K562 (cell line): Measurements from ENCODE around the gene SRRT. TPM values are rescaled to one million over a fixed set of nuclear protein-coding genes. Genes with fewer than 3 reads are reported as not detected.

Experiments
- ATAC-seq: fragments of 200-7000 bp; cut with Tn5 transposase; 3 replicates; pipeline ENCODE4 v1.9.1; 2020; ENCODE audit warnings: moderate library complexity
- Bru-seq: library from RNA; stranded (reverse); fragments of 400-500 nt; gene quantifications from one replicate; lab custom pipeline; 2021; lab: Mats Ljungman, UMichigan
- BruChase-seq, 2 experiments: library from RNA; stranded (reverse); fragments of 400-500 nt; gene quantifications; one replicate each; lab custom pipeline; 2021; lab: Mats Ljungman, UMichigan
- BruUV-seq: library from RNA; stranded (reverse); fragments of 400-500 nt; replicated peaks from 2 replicates; lab custom pipeline; 2021; lab: Mats Ljungman, UMichigan
- CTCF ChIA-PET: fragments of 300-600 bp; formaldehyde crosslinking; extraction: SDS; loops from one replicate; lab custom pipeline; 2021; ENCODE audit warnings: low intra/inter-chr PET ratio; lab: Yijun Ruan, JAX
- POLR2A ChIA-PET: fragments of 300-600, 350-650 bp; sonication (Branson Sonifier 250); formaldehyde crosslinking; extraction: SDS; loops from one replicate; lab custom pipeline; 2021; ENCODE audit warnings: antibody characterized with exemption, inconsistent platforms; lab: Yijun Ruan, JAX
- DNase-seq, 4 experiments: peaks; one replicate each; pipeline versions ENCODE4 v3.0.0 to v3.0.0-alpha.2; 2011 to 2018; ENCODE audit warnings: low spot score in 3 of 4, mixed read lengths in 3 of 4; ENCODE audit errors: extremely low read depth in 1 of 4
- FAIRE-seq: peaks from 2 replicates; lab custom pipeline; 2011; peaks lifted over from hg19 to GRCh38; lab: Jason Lieb, UNC
- H2AFZ ChIP-seq: 2 replicates; pipeline ENCODE4 v1.6.0; 2011; ENCODE audit warnings: low read depth, low read length, control low read depth, inconsistent platforms
- H3K27ac ChIP-seq: fragments of 200-600 bp; 3 replicates; pipeline ENCODE4 v1.8.0; 2011; ENCODE audit warnings: low read depth, mild to moderate bottlenecking, control low read depth, inconsistent platforms, low read length, moderate library complexity, mixed read lengths; ENCODE audit errors: extremely low read depth
- H3K27me3 ChIP-seq, 2 experiments: fragments of 300-600 bp in 1 of 2; 2 replicates in 1 of 2; 3 replicates in 1 of 2; pipeline versions ENCODE4 v1.6.0 to v1.8.0; 2011; ENCODE audit warnings: inconsistent platforms in 2 of 2, low read length in 2 of 2, mild to moderate bottlenecking in 1 of 2, mixed read lengths in 1 of 2, moderate library complexity in 1 of 2; ENCODE audit not compliant: control insufficient read depth in 2 of 2, insufficient read depth in 2 of 2
- H3K36me3 ChIP-seq: fragments of 300-600 bp; 3 replicates; pipeline ENCODE4 v1.8.0; 2011; ENCODE audit warnings: mild to moderate bottlenecking, low read length, inconsistent platforms; ENCODE audit not compliant: control insufficient read depth, insufficient read depth
- H3K4me1 ChIP-seq, 2 experiments: fragments of 200-600 bp in 1 of 2; replicated peaks in 1 of 2; 2 replicates in 1 of 2; 3 replicates in 1 of 2; pipeline versions ENCODE4 v1.5.1 to v1.8.0; 2011; ENCODE audit warnings: inconsistent platforms in 2 of 2, low read length in 2 of 2, mild to moderate bottlenecking in 1 of 2, mixed read lengths in 1 of 2, moderate library complexity in 1 of 2; ENCODE audit not compliant: control insufficient read depth in 2 of 2, insufficient read depth in 2 of 2
- H3K4me2 ChIP-seq: 2 replicates; pipeline ENCODE4 v1.6.1; 2011; ENCODE audit warnings: low read length, control low read depth, inconsistent platforms, mixed read lengths; ENCODE audit not compliant: insufficient read depth
- H3K4me3 ChIP-seq: fragments of 200-600 bp; sonication (generic), shearing (Covaris generic); 2 replicates; pipeline ENCODE4 v1.5.1; 2016; ENCODE audit warnings: control low read depth, inconsistent platforms
- H3K79me2 ChIP-seq: fragments of 200-600 bp; 3 replicates; pipeline ENCODE4 v1.8.0; 2011; ENCODE audit warnings: low read length, inconsistent platforms; ENCODE audit not compliant: control insufficient read depth, insufficient read depth
- H3K9ac ChIP-seq, 2 experiments: 2 replicates each; pipeline versions ENCODE4 v1.6.0 to v1.6.1; 2011; ENCODE audit warnings: low read depth in 2 of 2, low read length in 2 of 2, control low read depth in 1 of 2, inconsistent platforms in 1 of 2, mild to moderate bottlenecking in 1 of 2, mixed read lengths in 1 of 2; ENCODE audit not compliant: insufficient read depth in 1 of 2
- H3K9me1 ChIP-seq: one replicate; pipeline ENCODE4 v1.6.0; 2011; ENCODE audit warnings: inconsistent platforms, mild to moderate bottlenecking, low read length, moderate library complexity; ENCODE audit not compliant: control insufficient read depth, insufficient read depth
- H3K9me3 ChIP-seq: replicated peaks from 2 replicates; pipeline ENCODE4 v1.5.1; 2011; ENCODE audit warnings: low read depth, low read length, inconsistent platforms; ENCODE audit not compliant: control insufficient read depth, insufficient read depth
- H4K20me1 ChIP-seq: replicated peaks from 2 replicates; pipeline ENCODE4 v1.6.1; 2011; ENCODE audit warnings: low read length, inconsistent platforms, mixed read lengths; ENCODE audit not compliant: control insufficient read depth, insufficient read depth
- ELK1 ChIP-seq: sonication (generic); formaldehyde crosslinking; IDR thresholded peaks from 2 replicates; pipeline ENCODE4 v1.8.1; 2022; ENCODE audit warnings: missing genetic modification reagents
- HNRNPL ChIP-seq: fragments of 200-400 bp; formaldehyde crosslinking; IDR thresholded peaks from 2 replicates; pipeline ENCODE4 v1.6.1; 2017; ENCODE audit warnings: low read depth, mild to moderate bottlenecking, low read length
- MYNN ChIP-seq, 2 experiments: sonication (generic); formaldehyde crosslinking in 1 of 2; IDR thresholded peaks; 2 replicates each; pipeline versions ENCODE4 v1.5.0 to v1.6.1; 2016 to 2020; ENCODE audit warnings: antibody characterized with exemption in 1 of 2, missing genetic modification reagents in 1 of 2
- PREB ChIP-seq: sonication (generic); formaldehyde crosslinking; IDR thresholded peaks from 2 replicates; pipeline ENCODE4 v1.8.1; 2023; ENCODE audit warnings: mild to moderate bottlenecking, missing genetic modification reagents
- SIX5 ChIP-seq, 2 experiments: IDR thresholded peaks; 2 replicates each; pipeline ENCODE4 v1.6.1; 2011; ENCODE audit warnings: low read length in 2 of 2, borderline replicate concordance in 1 of 2, low read depth in 1 of 2, mild to moderate bottlenecking in 1 of 2, moderate library complexity in 1 of 2; ENCODE audit not compliant: insufficient read depth in 1 of 2
- ZC3H11A ChIP-seq: IDR thresholded peaks from 2 replicates; pipeline ENCODE4 v1.6.1; 2012; ENCODE audit warnings: low read depth, low read length, improper control_type of control experiment
- ZNF316 ChIP-seq: fragments of 450-650 bp; IDR thresholded peaks from 2 replicates; pipeline ENCODE4 v1.6.1; 2016
- ZNF449 ChIP-seq: fragments of 250-450 bp; sonication (Bioruptor Pico); IDR thresholded peaks from 2 replicates; pipeline ENCODE4 v1.8.0; 2022; ENCODE audit warnings: moderate library complexity, mild to moderate bottlenecking, inconsistent platforms
- ZNF764 ChIP-seq: fragments of 250-450 bp; sonication (Bioruptor Pico); IDR thresholded peaks from 2 replicates; pipeline ENCODE4 v1.4.0; 2020; ENCODE audit warnings: low read depth, mild to moderate bottlenecking, moderate library complexity
- WGBS: fragments of 100-300 bp; shearing (Covaris generic); methylation state at CpG from one replicate; pipeline ENCODE4 v1.1.6; 2016; ENCODE audit warnings: low coverage, mixed read lengths; ENCODE audit not compliant: insufficient coverage; ENCODE audit errors: missing lambda C conversion rate; 5-methylcytosine and 5-hydroxymethylcytosine counted together
- in situ Hi-C: fragments of 300-500 bp; cut with MboI; formaldehyde crosslinking; loops from 4 replicates; pipeline ENCODE4 v1.15.0; 2018; ENCODE audit warnings: inconsistent platforms, mixed read lengths
- intact Hi-C: fragments of 100-400 bp; cut with micrococcal nuclease; formaldehyde crosslinking; loops from 2 replicates; pipeline ENCODE4 v1.14.2; 2022
- long read RNA-seq, 3 experiments: library from polyadenylated mRNA in 2 of 3; library from RNA in 1 of 3; unstranded in 2 of 3; stranded (forward) in 1 of 3; transcript quantifications; one replicate each; pipeline ENCODE4 v2.0.0, GENCODE V29; 2019 to 2022
- polyA minus RNA-seq, 3 experiments: library from RNA; depleted of rRNA, polyadenylated mRNA; stranded (reverse); fragments of >200 nt; gene quantifications; 2 replicates each; pipeline ENCODE4 v1.2.3, GENCODE V29; 2011
- polyA plus RNA-seq, 8 experiments: library from polyadenylated mRNA; depleted of rRNA in 4 of 8; stranded (reverse) in 5 of 8; unstranded in 3 of 8; fragments of >200 nt; fragmentation: Nextera tagmentation in 2 of 8; fragmentation: Illumina TruSeq in 1 of 8; extraction: Ambion mirVana in 2 of 8; extraction: Trizol in 1 of 8; gene quantifications; 2 replicates each; pipeline versions ENCODE4 v1.2.1 to v1.2.3, GENCODE V29; 2011 to 2014; ENCODE audit warnings: inconsistent platforms in 1 of 8, missing spikeins in 1 of 8
- total RNA-seq, 7 experiments: library from RNA; depleted of rRNA in 6 of 7; stranded (reverse); fragments of >200 nt in 6 of 7; fragmentation: Illumina TruSeq in 2 of 7; extraction: Trizol in 2 of 7; gene quantifications; 2 replicates each; pipeline versions ENCODE4 v1.2.1 to v1.2.3, GENCODE V29; 2011 to 2021; ENCODE audit warnings: low replicate concordance in 1 of 7

SRRT gene
- total RNA-seq (2011; cell fraction: chromatin; rRNA removed; ENCODE audit: low replicate concordance): 448 and 751 TPM in 2 replicates
- 282 and 327 TPM in 2 replicates for total RNA-seq (2011; cell fraction: nucleolus; rRNA removed)
- total RNA-seq (2011; cell fraction: nucleoplasm; rRNA removed): 310 and 324 TPM in 2 replicates
- 155 and 156 TPM in 2 replicates for total RNA-seq (2014; rRNA removed)
- 51.8 and 71.6 TPM in 2 replicates for total RNA-seq (2014; rRNA removed; fragmentation: Illumina TruSeq; extraction: Trizol)
- total RNA-seq (2015; rRNA removed; fragmentation: Illumina TruSeq; extraction: Trizol): 80.6 and 84.4 TPM in 2 replicates
- total RNA-seq (2021): 238 and 263 TPM in 2 replicates
- polyA plus RNA-seq (2011; rRNA removed): 36.5 and 68.2 TPM in 2 replicates
- polyA plus RNA-seq (2011; cell fraction: cytosol; rRNA removed): 31.1 and 47.3 TPM in 2 replicates
- 397 and 581 TPM in 2 replicates for polyA plus RNA-seq (2011; cell fraction: nucleus; rRNA removed)
- 151 and 218 TPM in 2 replicates for polyA plus RNA-seq (2012)
- polyA plus RNA-seq (2014; fragmentation: Illumina TruSeq; extraction: Trizol): 143 and 145 TPM in 2 replicates
- 10 to 100 TPM; 10.3 to 16.7 TPM for polyA plus RNA-seq (2014; fragmentation: Nextera tagmentation; extraction: Ambion mirVana)
- polyA plus RNA-seq (2014; rRNA removed): 140 and 171 TPM in 2 replicates
- polyA minus RNA-seq (2011; rRNA and poly(A)+ RNA removed): 33.4 and 36.1 TPM in 2 replicates
- 63.2 and 87.3 TPM in 2 replicates for polyA minus RNA-seq (2011; cell fraction: cytosol; rRNA and poly(A)+ RNA removed)
- polyA minus RNA-seq (2011; cell fraction: nucleus; rRNA and poly(A)+ RNA removed): 122 and 159 TPM in 2 replicates
- percentile 93 among the genes with signal in this experiment for Bru-seq, nascent RNA
- BruChase-seq, experiment 1, labeled RNA remaining after a 2-hour chase: percentile 94 among the genes with signal in this experiment
- BruChase-seq, experiment 2, labeled RNA remaining after a 6-hour chase: percentile 98 among the genes with signal in this experiment
- long read RNA-seq, experiment 1, transcript SRRT-216 (20 exons, 2,955 nt): minor isoform, 39 of 626 reads
- long read RNA-seq, experiment 1, transcript SRRT-217 (20 exons, 2,893 nt): minor isoform, 26 of 626 reads
- long read RNA-seq, experiment 1, transcript SRRT-215 (20 exons, 2,964 nt): minor isoform, 102 of 626 reads
- long read RNA-seq, experiment 1, transcript SRRT-213 (20 exons, 2,905 nt): major isoform, 105 of 626 reads
- long read RNA-seq, experiment 1, partial matches to known transcripts: 294 of 626 reads
- long read RNA-seq, experiment 1, other reads (novel, unspliced or antisense): 56 of 626 reads
- long read RNA-seq, experiment 2, transcript SRRT-210 (2 exons, 540 nt): major isoform, 5 of 146 reads
- long read RNA-seq, experiment 2, partial matches to known transcripts: 125 of 146 reads
- long read RNA-seq, experiment 2, other reads (novel, unspliced or antisense): 14 of 146 reads
- long read RNA-seq, experiment 3, transcript SRRT-215 (20 exons, 2,964 nt): major isoform, 13 of 87 reads
- long read RNA-seq, experiment 3, transcript SRRT-213 (20 exons, 2,905 nt): minor isoform, 12 of 87 reads
- long read RNA-seq, experiment 3, transcript SRRT-217 (20 exons, 2,893 nt): minor isoform, 5 of 87 reads
- long read RNA-seq, experiment 3, transcript SRRT-216 (20 exons, 2,955 nt): minor isoform, 5 of 87 reads
- long read RNA-seq, experiment 3, partial matches to known transcripts: 49 of 87 reads
- long read RNA-seq, experiment 3, other reads (novel, unspliced or antisense): 3 of 87 reads

- H3K9me3 ChIP-seq: no peaks in the 10 kb centered on the region
- H4K20me1 ChIP-seq: peaks cover 6% of the 10 kb centered on the region; the same call in 1 of the 2 replicates
- ATAC-seq (peak; percentile 97), FAIRE-seq (peak; percentile 96), DNase-seq (peak; percentile 96 to 100 (median 98))
- H3K79me2 ChIP-seq: peaks cover 63% of the 10 kb centered on the region
- POLR2A ChIA-PET: interaction anchor here (0.6 to 6.2 kb wide), 23 partner anchors 13 to 439 kb away, joined by 3 to 144 read pairs (median 4); partner anchors contain the start of genes EPHB4, POP7, SLC12A9 and UFSP1
- TSS peak; percentile 98 for BruUV-seq
- peak within 1 kb of the TSS; percentile 100 for H3K4me2 ChIP-seq
- H3K4me3 ChIP-seq: peak within 1 kb of the TSS; percentile 100
- peak within 1 kb of the TSS; percentile 96 for H3K27ac ChIP-seq
- in situ Hi-C loops: no loop called here
- peaks cover 20 to 48% of the 10 kb centered on the region in 2 experiments; a peak in 4 of 5 replicates for H3K4me1 ChIP-seq
- peaks cover 89% of the 10 kb centered on the region for H3K36me3 ChIP-seq
- no peaks in the 10 kb centered on the region for H3K9me1 ChIP-seq
- CTCF ChIA-PET: no interaction called here
- intact Hi-C loops: no loop called here
- no peaks in the 10 kb centered on the region for H3K27me3 ChIP-seq
- under 1% methylated on average over 73 of the region's 79 CpGs for WGBS
- H2AFZ ChIP-seq: peak within 1 kb of the TSS; percentile 88
- peak within 1 kb of the TSS; percentile 94 to 98 for H3K9ac ChIP-seq
- TF ChIP-seq SIX5 (IDR thresholded peaks at IDR 0.05; ENCODE audit: borderline replicate concordance in 1 of 2, insufficient read depth in 1 of 2, low read depth in 1 of 2, low read length in 2 of 2) (no peak; a peak in 2 of 4 replicates), ZNF316 (peak; percentile 84), MYNN (IDR thresholded peaks at IDR 0.05) (peak; percentile 61; the same call in 1 of the 2 replicates), MYNN (CRISPR knock-in tag; IDR thresholded peaks at IDR 0.05) (no peak), ZNF449 (peak; percentile 77; the same call in 1 of the 2 replicates), ZC3H11A (peak; percentile 92), ELK1 (CRISPR knock-in tag) (no peak), PREB (CRISPR knock-in tag) (no peak), HNRNPL (peak; percentile 55; the same call in 1 of the 2 replicates), ZNF764 (CRISPR knock-in tag) (peak; percentile 81)
Measured at GRCh38 chr7:100874577-100875355, at the start of gene SRRT. Gene SRRT, plus strand, starts transcription at chr7:100875103. Its CDS starts 488 bp downstream, at chr7:100875591.
